ENCODE measurements around the gene TEX35.

DNA sequence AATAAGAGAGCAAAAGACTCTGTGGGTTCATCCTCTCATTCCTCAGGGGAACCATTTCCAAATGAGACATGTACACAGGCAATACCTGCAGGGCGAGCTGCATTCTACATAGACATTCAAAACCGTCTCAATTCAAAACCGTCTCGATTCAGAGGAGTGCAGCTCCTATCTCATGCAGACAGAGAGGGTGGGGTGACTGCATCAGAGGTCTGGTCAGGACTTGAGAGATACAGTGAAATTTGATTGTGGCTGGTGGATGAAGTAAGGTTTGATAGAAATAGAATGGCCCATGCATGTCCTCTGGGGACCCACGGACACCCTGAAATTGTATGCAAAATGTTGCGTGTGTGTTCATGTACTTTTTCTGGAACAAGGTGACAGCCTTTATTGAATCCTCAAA, 27.3 kb downstream of the TEX35 start:
- TF ChIP-seq JUND (IDR thresholded peaks at IDR 0.05) (no peak), CTCF (IDR thresholded peaks at IDR 0.05 in 2 of 3, conservative IDR thresholded peaks at IDR 0.05 in 1 of 3; ENCODE audit: borderline replicate concordance in 1 of 3, insufficient read depth in 1 of 3, low read depth in 2 of 3, low read length in 2 of 3) (no peak), TCF7L2 (IDR thresholded peaks at IDR 0.05; ENCODE audit: borderline replicate concordance, extremely low read depth, insufficient read depth, insufficient read length) (no peak), EGR1 (IDR thresholded peaks at IDR 0.05; ENCODE audit: low read depth) (no peak), RAD21 (IDR thresholded peaks at IDR 0.05; ENCODE audit: low read depth) (no peak), EZH2 (IDR thresholded peaks at IDR 0.05) (no peak), REST (IDR thresholded peaks at IDR 0.05; ENCODE audit: low read depth) (no peak), YY1 (IDR thresholded peaks at IDR 0.05; ENCODE audit: extremely low read depth, insufficient replicate concordance, low read depth, low read length) (no peak), POLR2A (IDR thresholded peaks at IDR 0.05; ENCODE audit: borderline replicate concordance, extremely low read depth, insufficient read depth, insufficient read length) (no peak), ELF1 (IDR thresholded peaks at IDR 0.05; ENCODE audit: borderline replicate concordance, low read depth) (no peak), EZH2phosphoT487 (IDR thresholded peaks at IDR 0.05; ENCODE audit: borderline replicate concordance) (no peak)
